NCI-H2171 treated with DMSO at 0.1 percent for 48 hours (cell line): ENCODE data around the gene CAPZB.

Experiments used
- DNase-seq: peaks from one replicate; lab custom pipeline; 2025; lab: John Stamatoyannopoulos, UW

CAPZB gene

DNA sequence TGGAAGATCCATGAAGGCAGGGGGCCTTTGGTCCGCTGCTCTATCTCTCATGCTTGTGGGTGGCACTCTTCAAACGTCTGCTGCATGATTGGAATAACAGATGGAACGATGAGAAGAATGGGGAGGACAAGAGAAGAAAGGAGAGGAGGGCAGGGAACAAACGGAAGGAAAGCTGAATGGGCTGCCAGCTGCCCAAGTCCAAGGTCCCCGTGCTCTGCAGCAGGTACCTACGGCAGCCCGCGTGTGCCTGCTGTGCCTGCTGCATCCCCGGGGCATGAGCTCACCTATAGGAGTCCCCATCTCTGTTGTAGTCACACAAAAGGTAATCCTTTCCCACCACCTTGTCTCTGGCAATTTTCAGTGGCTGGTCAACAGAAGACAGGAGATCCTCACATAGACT lies 100.1 kb downstream of the CAPZB start:
- DNase-seq: no peak

DNA sequence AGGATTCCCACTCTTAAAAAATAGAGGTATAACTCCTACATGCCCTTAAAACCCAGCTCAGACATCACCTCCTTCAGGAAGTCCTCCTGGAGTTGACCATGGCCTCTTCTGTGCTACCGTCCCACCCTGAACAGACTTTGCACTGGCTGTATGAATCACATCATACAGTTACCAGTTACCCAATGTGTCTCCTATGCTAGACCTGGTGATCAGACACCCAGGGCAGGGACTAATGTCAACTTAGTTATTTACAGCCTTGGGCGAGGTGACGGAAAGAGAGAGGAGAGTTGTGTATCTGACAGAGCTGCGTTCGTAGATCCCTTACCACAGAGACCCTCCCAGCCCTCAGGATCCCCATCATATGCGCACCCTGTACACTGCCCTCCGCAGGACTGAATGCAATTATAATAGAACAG lies 100.6 kb downstream of the CAPZB start:
- DNase-seq: no peak

DNA sequence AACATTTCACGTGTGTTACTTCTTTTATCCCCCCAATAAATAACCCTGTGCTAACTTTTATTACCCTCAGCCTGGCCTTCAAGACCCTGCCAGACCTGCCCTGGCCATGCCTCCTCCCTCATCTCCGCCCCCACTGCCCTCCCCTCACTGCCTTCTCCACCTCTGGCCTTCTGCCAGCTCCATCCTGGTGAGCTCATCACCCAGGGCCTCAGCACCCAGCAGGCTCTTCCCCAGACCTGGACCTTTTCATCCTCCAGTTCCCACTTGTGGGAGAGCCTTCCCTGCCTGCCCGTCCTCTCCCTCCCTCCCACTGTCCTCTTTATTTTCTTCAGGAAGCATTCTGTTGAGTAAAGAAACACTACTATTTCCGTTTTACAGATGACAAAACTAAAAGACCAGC lies 101.2 kb downstream of the CAPZB start:
- DNase-seq: no peak

DNA sequence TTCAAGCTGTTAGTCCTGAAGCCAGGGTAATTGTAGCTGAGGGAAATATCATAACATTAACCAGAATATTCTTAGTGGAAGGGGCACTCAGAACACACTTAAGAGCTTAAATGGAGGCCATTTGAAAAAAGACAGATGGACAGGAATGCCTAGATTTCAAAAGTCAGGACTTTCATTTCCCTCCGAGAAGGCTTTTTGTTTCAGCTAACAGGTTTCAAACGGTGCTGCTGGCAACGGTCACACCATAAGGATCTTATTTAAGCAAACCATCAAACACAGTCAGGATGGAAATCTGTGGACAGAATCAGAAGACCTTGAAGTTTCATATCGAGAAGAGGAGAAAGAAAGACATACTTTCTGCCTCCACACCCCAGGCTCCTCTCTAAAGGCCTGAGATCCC lies 103.1 kb downstream of the CAPZB start:
- DNase-seq: no peak

DNA sequence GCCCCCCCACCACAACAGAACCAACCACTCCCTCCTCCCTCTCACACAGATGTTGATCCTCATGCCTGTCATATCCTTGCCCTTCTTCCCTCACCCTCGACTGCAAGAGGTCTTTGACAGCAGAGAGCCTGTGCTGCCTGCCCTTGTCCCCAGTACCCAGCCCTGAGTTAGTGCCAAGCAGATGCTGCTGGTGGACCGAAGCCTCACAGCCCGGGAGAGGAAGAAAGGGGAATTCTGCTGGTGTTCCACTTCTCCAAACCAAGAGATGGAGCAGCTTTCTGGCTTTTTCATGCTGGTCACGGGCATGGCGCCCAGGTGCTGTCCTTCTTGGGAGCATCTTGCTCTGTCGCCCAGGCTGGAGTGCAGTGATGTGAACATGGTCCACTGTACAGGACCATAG lies 104.1 kb downstream of the CAPZB start:
- no peak for DNase-seq

DNA sequence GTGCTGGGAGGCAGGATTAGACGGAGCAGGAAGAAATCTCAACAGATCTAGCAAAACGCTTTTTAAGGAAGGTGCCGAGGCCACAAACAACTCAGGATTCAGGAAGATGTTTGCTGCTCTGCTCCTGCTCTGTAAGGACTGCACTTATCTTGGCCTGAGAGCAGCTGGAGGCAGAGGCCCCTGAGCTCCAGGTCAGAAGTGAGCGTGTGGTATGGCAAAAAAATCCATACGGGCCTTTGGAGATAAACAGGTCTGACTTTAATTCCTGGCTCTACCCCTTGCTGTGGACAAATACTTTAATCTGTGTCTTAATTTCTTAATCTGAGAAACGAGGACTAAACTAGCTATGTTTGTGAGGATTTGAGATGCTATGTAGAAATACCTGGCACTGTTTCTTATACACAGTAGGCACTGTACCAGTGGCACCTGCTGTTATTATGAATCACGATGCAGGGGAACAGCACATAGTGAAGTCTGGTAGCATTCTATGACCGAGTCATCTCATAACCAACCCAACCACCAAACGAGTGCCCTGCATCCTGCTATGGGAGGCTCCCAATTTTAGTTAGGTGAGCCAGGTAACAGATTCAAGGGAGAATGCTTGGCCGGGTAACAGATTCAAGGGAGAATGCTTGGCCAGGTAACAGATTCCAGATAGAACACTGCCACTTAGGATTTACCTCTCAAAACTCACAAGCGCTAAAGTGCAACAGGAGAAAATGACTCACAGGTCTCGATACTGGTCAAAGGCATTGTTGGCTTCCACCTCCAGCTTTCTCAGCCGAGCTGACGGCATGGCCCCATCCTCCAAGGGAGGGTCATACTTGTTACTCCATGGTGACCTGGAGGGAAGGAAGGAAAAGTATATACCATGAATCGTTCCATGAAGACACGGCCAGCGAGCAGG lies 107.3 kb downstream of the CAPZB start:
- DNase-seq: no peak

DNA sequence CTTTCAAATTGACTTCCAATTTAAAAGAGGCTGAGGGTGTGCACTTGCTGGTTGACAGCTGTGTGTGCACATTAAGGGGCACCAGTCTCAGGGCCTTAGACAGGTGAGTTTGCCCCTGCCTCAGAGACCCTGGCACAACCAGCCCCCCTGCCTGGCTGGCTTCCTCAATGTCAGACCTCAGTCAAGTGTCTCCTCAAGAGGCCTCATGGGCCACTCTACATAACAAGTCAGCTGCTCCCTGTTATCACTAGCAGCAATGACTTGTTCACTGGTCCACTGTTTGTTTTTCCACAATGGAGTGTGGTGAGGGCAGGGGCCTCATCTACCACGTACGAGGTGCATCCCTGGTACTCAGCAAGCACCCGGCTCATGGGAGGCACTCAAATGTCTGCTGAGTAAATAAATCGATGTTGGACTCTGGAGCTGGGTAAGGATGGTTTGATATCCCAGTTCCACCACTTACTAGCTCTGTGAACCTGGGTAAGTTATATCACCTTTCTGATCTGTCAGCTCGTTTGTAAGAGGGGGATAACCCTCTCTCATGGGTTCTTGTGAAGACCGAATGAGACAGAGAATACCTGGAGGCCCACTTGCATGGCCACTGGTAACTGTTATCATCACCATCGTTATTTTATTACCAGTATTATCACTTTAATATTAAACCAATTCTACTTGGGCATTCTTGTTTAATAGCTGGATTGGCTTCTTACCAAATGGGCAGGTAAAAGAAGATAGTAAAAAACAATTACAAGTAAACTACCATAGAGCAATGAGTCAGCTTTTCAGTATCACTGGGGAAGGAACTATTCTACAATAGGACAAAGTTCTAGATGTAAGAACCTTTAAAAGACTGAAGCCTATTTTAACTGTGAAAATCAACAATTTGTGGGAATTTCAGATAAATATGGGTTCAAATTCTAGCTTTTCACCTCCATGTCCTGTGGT lies 108.6 kb downstream of the CAPZB start:
- no peak for DNase-seq

DNA sequence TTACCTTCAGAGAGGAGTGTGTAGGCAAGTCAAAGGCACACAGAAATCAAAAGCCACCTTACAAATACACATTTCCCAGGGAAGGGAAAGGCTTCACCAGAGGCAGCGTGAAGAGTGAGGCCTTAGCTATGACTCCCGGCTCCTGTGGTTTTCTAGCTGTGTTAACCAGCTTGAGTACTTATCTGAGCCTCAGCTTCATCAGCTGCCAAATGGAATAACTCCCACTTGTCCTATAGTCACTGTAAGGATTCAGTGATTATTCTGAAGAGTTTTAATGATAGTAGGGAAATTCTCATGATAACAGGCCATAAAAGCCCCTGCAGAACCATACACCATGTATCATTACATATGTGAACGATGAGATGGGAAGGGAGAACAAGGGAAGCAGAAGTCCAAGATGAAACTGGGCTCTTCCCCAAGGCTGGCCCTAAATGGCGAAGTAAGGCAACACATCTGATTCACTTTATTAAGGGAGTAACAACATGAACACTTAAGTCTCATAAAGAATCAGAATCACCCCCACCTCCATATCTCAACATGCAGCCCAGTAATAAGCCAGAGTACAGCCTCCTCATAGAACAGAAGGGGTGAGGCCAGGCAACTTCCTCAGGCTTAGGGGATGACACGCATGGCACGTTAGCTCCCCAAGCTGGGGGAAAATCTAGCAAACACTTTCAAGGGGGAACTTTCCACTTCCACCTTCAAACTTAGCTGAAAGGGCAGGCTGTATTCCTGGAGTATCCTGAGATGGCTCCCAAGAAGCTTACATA lies 109.5 kb downstream of the CAPZB start:
- no peak for DNase-seq

DNA sequence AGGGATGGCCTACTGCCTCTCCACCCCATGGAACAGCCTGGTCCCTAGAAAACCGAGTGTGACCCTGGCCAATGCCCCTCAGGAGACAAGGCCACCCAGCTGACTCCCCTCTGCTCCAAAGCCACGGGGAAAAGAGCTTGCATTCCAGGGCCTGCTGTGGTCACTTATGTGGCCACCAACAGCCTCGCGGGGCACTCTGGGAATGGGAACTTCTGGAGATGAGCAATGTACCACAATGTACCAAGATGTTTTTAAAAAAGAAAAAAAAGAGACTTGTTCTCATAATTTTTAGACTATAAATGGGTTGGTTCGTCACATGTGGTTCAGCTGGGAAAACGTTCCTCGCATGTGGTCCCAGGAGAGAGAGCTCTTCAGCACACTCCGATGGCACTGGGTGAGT lies 110.4 kb downstream of the CAPZB start:
- DNase-seq: no peak

DNA sequence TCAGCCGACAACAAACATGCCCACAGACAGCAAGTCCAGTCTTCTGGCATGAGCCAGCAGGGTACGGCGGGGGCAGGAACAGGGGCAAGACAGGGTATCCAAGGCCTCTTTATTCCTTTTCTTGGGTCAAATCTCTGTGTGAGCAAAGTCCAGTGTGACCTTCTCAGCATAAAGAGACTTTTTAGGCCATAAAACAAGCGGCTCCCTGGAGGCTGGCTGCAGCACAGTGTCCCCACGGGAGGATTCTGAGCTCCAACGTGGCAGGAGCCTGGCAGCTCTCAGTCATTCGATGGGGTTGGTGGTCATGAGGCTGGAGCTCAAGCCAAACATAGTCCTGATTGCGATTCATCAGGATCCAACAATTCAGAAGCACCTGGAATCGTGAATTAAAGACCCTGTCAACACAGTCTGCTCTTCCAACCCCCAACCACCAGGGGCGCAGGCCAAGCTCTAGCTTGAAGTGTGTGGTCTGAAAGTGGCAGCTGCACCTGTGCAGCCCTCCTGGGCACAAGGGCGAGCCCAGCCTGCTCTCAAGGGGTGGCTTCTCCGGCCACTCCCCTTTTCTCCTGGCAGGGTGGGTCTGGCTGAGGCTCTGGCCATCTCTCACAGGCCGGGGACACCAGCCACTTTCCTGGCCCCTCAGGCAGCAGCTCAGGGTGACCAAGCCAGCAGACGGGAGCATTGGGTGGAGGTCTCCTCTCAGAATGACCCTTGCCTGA lies 111.1 kb downstream of the CAPZB start:
- DNase-seq: no peak

DNA sequence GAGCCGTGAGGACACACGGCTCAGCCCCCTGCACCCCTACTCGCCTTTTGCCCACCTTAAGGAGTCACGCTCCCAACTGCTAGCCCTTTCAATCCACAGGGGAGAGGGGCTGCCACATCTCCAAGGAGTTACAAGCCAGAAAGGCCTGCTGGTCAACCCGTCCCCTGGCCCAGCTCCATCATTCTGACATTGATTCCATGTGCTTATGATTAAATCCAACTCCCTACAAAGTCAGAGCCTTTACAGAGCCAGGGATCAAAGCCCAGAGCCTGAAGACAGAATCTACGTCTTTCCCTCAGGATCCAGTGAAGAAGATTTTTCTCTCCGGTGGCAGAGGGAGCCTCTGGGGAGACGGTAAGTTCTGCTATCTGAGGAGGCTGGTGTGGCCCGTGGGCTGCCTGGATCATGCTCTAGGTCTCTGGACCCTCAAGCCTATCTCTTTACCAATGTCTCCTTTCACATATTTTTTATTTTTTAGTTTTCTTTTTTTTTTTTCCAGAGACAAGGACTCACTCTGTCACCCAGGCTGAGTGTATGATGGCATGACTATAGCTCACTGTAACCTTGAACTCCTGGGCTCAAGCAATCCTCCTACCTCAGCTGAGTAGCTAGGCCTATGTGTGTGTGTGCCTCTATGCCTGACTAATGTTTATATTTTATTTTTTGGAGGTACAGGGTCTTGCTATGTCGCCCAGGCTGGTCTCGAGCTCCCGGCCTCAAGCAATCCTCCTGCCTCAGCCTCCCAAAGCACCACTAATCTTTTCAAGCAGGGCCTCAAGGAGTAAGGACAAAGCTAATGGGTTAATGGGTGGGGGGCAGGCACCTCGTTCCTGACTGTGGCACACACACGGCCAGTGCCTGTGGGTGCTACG lies 111.9 kb downstream of the CAPZB start:
- no peak for DNase-seq

DNA sequence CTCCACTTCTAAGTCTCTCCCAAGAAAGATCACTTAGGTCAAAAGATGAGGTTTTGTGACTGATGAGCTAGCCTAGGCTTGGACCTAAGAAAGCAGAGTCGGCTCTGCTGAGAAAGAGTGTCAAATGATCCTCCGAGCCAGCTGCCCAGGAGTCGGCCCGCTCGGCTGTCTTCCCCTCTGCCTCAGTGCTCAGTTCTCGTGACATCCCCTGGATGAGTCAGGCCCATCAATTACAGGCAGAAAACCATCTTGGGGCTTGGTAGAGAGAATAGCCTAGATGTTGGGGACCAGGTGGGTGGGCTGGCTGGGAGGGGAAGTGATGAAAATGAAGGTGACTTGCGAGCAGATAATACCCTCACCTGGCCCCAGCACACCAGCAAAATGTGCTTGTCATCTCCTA lies 112.7 kb downstream of the CAPZB start:
- no peak for DNase-seq

DNA sequence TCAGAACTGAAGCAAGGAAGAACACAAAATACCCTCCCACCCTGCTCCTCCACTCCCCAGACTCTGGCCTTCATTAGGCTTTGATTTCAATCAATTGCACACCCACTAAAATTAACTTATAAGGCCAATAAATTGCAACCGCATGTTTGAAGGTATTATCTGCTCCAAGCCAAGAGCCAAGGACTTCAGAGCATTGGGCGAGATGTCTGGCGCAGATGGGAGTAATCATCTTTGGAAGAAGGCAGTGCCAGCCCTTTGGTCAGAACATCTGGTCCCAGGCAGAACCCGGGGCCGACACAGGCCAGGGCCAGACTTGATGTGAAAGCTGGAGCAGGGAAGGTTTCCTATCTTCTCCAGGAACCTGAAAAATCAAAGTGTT lies 113.2 kb downstream of the CAPZB start:
- no peak for DNase-seq

DNA sequence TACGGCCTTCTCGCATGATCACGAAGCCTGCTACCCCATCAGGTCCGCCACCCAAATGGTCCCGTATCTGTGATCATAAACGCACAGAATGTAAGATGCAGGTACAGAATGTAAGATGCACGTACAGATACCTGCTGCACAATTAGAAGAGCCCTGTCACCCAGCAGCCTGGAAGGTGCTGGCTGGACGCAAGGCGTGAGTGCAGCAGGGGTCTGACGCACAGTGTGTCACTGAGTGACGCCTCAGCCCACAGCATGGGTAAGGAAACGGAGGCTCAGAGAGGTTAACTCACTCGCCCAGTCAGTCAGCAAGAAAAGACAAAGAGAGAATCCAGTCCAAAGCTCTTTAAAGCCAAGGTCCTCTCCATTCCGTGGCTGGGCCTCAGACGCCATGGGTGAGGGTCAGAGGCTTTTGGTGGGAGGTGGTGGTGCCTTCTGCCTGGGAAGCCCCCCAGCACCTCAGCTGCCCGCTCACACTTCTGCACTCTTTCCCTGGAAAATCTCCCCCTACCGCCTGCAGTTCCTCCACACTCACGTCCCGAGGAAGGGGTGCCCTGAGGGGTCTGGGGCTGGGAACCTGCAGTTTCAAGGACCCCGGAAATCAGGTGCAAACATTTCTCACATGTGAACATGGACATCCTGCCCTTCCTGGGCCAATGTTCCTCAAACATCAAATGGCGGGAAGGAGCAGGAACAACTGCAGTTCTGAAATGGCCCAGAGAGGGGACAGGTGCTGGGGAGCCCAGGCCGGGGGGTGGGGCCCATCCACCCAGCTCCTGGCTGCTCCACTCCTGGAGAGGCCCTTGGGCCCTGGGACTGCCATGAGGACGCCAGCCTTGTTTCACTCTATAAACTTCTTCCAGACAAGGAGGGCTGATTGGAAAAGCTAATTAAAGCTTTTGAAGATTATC lies 113.9 kb downstream of the CAPZB start:
- no peak for DNase-seq

DNA sequence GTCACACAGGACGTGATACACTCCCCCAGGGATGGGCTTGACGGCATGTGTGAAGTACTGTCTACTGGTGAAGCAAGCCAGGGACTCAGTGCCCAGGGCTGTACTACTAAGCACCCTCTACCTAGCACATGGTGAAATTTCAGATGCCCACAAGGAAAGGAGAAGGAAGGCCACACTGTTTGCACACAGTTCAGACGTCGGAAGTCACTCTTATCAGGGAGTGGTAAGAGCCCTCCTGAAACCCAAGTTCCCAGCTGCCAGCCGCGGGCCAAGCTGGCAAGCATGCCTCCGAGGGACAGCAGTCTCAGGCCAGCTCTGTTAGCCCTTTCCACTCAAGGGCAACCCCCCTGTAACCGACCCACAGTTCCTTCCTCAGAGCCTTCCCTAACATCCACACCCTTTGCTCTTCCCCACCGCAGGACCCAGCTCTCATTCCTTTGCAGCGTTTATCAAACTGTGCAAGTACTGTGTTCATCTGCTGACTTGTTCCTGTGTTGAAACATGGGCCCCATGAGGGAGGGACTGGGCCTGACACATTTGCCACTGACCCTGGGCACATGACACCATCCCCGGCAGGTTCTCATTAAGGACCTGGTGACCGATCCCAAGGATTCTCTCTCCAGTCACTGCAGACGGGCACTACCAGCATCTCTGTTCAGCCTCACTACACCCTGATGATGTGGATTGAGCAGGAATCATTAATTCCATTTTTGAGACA lies 114.7 kb downstream of the CAPZB start:
- no peak for DNase-seq

DNA sequence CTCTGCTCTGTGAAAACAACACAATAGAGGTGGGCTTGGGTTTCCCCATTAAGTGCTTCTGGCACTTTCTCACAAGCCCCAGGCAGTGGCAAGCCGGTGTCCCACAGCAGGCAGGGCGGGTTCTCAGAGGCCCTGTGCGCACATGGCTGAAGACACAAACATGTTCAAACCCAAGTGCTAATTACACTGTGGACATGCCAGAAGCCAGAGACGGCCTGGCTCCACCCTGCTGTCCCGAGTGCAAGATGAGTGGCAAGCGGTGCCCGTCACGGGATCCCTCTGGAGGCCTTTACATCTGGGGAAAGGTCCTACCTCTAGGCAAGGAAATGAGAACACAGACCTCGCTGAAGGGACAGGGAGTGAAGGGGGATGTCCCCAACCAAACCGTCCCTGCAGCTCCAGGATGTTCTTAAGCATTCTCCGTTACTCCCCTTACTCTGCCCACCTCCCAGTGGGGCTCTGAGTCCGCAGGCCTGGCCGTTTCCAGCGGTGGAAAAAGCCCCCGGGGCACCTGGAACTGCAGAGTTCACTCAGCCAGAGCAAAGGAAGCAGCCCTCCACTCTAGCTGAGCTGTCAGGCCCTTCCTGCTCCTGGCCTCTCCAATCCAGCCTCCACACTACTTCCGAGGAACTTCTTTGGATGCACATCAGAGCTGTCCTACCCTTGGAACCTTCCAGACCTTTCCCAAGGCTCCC lies 115.8 kb downstream of the CAPZB start:
- DNase-seq: no peak

DNA sequence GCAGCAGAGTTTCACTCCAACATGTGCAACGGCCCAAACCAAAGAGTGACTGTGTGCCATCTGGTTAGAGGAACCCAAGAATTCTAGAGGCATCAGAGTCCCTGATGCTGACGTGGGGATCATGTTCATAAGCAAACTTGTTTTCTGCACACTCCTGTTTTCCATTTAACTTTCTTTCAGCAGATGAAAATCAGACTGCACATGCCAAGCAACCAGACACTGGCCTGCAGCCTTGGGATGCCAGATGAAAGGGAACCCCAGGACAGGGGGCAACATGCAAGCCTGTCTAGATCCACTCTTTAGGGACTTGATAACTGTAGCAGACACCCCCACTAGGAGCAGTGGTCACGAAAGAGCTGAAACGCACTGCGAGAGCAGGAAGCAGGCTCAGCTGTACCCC lies 116.4 kb downstream of the CAPZB start:
- no peak for DNase-seq

DNA sequence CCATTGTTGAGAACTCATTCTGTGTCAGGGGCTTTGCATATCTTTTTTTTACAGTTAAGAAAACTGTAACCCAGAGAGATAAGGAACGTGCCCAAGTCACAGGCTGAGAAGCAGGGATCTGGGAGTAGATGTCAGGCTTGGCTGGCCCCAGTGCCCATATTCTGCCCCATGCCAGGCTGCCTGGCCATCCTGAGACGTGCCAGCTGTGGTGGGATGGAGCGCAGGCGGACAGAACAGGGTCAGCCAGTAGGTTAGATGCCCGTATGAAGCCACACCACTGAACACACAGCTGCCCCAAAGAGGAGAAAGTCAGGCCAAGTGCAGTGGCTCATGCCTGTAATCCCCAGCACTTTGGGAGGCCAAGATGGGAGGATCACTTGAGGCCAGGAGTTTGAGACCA lies 117.3 kb downstream of the CAPZB start:
- no peak for DNase-seq
